Stimulated activated CD8-positive, alpha-beta memory T cell treated with anti-CD3 and anti-CD28 coated beads, Interleukin-7, amount 100 ng/mL, for 48 hours (primary cell): ENCODE data around the gene CLIC2.
"Not testable (repeated sequence)": the region's sequence is repeated elsewhere in the genome, so short reads cannot be mapped to it uniquely, and the experiment has no call there.

Experiments used
- DNase-seq, 2 donors: peaks; one replicate each; pipeline ENCODE4 v3.0.0-alpha.2; 2020; ENCODE audit warnings: low read depth in 1 of 2; ENCODE audit errors: extremely low read depth in 1 of 2

Gene CLIC2

DNA sequence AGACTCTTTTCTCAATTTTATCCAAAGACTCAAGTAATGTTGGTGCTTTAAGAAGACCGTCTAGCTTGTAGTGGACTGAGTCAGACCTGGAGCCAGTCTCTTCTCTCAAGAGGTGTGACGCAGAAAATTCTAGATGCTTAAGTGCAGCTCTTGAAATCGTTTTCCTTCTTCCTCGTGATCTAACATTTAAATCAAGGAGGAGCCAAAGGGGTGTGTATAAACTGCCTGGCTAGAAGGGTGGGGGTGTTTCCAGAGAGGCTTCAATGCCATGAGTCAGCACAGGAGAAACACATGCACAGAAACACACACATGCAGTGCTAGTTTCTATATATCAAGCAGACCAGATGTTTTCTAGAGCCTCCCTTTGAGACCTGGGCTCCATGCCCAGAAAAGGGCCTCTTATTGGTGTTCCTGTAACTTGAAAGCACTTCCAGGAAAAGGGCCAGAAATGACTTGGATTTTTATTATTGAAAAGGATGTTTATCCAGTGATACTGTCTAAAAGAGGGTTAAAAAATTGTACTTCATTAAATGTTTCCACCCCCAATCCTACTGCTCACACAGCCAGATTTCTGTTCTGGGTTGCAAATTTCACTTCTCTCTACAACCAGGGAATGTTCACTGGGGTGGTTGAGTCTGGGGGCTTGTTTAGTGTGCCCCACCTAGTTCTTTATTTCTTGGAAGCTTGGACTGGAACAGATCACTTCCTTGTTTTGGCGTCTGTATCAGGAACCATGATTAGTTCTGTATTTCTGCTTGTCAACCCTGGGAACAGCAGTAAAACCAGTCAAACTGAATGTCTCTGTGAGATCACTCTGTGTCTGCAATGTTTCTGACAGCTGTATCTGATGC is at the start of gene CLIC2:
CLIC2 (minus strand) TSS at position 129 of the 851 bp plus-strand sequence. CDS start 187 bp downstream, outside the sequence.
- no peak for DNase-seq

DNA sequence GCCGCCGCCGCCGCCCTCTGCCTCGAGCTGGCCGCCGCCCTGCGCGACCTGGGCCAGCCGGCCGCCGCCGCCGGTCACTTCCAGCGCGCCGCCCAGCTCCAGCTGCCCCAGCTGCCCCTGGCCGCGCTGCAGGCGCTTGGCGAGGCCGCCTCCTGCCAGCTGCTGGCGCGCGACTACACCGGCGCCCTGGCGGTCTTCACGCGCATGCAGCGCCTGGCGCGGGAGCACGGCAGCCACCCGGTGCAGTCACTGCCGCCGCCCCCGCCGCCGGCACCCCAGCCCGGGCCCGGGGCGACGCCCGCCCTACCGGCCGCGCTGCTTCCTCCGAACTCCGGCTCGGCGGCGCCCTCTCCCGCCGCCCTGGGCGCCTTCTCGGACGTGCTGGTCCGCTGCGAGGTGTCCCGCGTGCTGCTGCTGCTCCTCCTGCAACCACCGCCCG is 48.1 kb upstream of the CLIC2 start:
- DNase-seq: not testable (repeated sequence)

DNA sequence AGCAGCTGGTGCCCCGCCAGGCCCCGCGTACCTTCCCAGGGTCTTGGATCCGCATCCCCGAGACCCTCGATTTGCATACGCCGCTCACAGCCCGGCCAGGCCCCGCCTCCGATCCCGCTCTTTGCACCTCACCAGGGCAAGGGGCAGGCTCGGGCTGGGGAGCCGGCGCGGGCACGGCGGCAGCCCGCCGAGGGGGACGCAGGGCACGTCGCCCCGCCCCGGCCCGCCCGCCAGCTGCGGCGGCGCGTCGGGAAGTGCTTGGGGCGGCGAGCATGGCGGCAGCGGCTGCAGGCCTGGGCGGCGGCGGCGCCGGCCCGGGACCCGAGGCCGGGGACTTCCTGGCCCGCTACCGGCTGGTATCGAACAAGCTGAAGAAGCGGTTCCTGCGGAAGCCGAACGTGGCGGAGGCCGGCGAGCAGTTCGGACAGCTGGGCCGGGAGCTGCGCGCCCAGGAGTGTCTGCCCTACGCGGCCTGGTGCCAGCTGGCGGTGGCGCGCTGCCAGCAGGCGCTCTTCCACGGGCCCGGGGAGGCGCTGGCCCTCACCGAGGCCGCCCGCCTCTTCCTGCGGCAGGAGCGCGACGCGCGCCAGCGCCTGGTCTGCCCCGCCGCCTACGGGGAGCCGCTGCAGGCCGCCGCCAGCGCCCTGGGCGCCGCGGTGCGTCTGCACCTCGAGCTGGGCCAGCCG is 47.6 kb upstream of the CLIC2 start, which contains the start of gene F8A2:
F8A2 (plus strand) TSS at position 253 of the 686 bp plus-strand sequence; CDS start at position 273, 20 bp downstream.
- not testable (repeated sequence) for DNase-seq

DNA sequence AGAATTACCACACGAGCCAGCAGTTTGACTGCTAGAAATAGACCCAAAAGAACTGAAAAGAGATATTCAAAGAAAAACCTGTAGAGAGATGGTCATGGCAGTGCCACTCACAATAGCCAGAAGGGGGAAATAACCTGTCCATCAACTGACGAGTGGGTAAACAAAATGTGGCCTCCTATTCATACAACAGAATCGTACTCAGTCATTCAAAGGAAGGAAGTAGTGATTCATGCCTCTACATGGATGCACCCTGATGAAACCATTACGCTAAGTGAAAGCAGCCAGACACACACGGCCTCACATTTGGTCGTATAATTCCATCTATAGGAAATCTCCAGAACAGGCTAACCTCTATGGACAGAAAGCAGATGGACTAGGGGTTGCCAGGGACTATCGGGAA is 45.4 kb upstream of the CLIC2 start:
- DNase-seq: not testable (repeated sequence)

DNA sequence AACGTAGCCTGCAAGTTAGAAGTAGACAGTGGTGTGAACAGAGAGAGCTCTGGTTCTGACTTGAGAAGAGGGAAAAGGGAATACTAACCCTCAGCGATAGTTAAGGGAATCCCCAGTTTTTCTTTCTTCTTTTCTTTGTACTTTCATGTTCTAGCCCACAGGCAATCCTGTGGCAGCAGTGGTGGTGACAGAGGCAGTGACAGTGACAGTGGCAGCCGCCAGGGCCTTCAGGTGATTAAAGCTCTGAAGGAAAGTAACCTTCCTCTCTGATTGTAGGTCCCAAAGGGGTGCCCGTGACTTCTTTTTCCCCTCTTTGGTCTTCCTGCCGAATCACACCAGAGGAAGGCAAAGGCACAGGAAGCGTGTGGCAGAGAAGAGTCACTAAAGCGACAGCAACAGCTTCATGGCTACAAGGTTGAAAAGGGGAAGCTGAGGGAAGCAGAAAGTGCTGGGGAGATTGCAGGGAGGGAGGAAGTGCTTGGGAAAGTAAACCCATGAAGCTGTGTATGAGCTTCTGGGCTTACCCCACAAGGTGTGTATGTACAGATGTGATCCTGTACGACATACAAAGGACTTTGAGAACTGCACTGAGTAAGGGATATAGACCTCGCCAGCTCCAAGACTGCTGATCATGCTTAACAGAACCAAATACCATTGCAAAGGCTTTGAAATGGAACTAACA is 39.5 kb upstream of the CLIC2 start:
- not testable (repeated sequence) for DNase-seq

DNA sequence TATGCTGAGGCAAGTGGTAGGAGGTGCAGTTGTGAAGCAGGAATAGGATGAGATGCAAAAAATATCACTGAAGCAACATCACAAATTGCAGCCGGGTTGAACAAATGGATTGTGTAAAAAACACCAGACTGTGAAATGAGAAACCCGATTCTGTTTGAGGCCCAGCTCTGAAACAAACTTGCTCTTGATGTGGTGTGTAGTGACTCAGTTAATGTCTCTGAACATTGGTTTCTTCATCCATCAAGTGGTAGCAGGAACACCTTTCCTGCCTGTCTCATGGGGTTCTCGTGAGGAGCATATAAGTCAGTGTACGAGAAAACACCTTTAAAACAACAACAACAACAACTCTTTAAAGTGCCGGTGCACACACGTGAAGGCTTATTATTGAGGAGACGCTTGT is 29.3 kb upstream of the CLIC2 start:
- not testable (repeated sequence) for DNase-seq

DNA sequence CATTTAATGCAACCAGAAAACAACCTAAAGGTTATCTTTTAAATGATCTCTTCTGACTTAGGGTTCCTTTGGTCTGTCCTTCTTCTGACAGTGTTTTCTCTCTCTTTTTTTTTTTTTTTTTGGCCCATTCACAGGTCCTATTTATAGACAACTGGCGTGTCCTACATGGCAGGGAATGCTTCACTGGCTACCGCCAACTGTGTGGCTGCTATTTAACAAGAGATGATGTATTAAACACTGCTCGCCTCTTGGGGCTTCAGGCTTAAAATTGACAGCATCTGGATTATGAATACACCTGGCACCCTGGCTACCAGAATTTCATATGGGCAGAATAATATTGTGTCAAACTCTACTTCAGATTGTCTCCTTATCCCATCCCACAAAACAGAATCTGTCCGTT is 15.0 kb upstream of the CLIC2 start:
- DNase-seq: not testable (repeated sequence)

DNA sequence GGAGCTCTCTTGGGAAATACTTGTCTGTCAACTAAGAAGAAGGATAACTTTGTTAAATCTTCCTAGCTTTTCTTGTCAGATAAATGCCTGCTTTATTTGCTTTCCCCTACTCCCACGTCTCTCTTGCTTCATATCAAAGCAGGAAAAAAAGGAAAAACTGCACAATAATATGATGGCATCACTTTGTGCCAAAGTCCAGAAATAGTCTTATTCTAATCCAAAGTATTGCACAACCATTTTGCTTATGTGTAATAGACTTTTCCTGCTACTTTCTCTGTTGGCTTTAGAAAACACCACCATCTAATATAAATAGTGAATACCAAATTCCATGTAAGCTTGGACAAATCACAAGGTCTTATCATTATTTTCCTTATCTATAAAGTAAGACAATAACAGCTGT is 11.3 kb upstream of the CLIC2 start:
- not testable (repeated sequence) for DNase-seq

DNA sequence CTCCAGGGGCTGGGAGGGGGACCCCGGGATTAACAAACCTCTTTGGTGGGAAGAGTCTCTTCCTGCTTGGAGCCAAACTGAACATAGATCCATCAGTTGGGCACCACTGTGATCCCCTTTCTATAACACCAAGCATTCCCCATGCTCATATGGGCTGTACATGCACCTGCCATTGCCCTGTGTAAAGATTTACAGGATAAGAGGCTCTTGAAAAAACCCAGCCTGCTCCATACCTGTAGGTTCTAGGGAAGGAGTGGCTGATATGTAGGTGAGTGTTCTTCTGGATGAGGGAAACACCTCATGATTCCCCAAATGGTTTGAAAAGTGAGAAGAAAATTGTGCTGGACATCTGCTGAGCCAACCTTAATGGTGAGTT is 911 bp upstream of the CLIC2 start:
- not testable (repeated sequence) for DNase-seq

DNA sequence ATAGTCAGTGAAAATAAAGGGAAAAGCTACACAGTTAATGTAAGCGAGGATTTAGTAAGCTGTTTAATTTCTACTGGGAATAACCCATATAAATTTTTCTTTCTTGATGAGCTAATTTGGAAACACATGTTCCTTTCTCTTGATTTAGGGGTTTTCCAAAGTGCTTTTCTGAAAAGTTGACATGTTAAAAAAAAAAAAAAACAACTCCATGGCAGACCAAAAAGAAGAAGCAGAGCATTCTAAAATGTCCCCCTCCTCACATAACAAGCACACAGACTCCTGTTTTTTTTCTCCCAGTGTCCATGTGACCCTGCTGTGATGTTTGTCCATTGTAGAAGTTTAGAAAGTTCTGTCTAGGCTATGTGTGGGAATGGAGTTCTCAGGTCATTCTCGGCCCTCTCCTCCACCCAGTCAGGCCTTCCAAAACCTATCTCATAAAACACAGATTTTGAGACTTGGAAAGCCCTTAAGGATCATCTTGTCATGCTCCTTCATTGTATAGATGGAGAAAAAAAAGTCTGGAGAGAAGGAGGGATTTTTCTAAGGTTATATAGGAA is 792 bp downstream of the CLIC2 start:
- no peak for DNase-seq

DNA sequence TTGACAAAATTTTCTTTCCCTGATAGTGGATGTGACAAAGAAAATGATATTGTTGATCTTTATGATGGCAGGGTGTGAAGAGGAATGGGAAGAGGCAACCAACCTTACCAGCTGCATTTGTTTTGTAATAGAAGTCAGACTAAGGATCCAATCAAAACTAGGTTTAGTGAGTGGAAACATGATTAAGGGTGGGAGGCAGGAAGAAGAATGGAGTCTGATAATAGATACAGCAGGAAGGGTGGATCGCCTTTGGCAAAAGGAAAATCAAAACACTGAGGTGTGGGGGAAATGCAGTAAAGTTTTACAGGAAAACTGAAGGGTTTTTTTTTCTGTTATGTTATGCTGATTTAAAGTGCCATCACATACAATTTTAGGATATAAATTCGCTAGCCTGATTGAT is 3.4 kb downstream of the CLIC2 start:
- no peak for DNase-seq

DNA sequence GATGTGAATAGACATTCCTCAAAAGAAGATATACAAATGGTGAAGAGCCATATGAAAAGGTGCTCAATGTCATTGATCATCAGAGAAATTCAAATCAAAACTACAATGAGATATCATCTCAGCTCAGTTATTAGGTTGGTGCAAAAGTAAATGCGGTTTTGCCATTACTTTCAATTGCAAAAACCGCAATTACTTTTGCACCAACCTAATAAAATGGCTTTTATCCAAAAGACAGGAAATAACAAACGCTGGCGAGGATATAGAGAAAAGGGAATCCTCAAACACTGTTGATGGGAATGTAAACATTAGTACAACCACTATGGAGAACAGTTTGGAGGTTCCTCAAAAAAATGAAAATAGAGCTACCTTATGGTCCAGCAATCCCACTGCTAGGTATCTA is 5.1 kb downstream of the CLIC2 start:
- no peak for DNase-seq

DNA sequence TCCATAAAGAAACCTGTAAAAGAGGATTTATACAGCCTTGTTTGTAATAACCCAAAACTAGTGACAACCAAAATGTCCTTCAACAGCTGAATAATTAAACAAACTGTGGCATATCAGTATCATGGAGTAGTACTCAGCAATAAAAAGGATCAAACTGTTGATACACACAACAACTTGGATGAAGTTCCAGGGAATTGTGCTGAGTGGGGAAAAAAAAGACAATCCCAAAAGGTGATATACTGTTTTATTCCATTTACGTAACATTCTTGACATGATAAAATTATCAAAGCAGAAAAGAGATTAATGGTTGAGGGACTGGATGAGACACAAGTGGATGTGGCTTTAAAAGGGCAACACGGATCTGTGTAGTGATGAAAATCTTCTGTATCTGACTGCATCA is 7.8 kb downstream of the CLIC2 start:
- DNase-seq: no peak

DNA sequence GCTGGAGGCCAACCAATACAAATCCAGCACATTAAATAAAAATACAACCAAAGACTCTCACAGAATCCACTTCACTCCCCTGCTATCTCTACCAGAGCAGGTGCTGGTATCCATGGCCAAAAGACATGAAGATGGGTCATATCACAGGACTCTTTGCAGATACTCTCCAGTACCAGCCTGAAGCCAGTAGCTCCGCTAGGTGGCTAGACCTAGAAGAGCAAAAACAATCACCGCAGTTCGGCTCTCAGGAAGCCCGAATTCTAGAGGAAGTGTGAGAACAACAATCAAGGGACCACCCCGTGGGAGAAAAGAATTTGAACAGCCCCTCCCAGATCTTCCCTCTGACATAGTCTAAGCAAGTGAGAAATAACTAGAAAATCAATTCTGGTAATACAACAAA is 20.2 kb downstream of the CLIC2 start:
- DNase-seq: no peak

DNA sequence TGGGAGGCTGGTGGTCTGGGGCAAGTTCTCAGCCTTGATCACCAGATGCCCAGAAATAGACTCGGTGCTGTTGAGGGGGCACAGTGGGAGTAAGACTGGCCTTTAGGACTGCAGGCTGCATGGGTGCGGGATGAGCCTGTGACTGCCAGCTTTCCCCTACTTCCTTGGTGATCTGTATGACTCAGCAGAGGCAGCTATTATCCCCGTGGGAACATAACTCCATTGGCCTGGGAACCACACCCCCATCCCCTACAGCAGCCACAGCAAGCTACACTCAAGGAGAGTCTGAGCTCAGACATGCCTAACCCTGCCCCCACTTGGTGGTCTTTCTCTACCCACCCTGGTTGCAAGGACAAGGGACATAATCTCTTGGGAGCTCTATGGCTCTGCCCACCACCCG is 20.6 kb downstream of the CLIC2 start:
- DNase-seq: no peak

DNA sequence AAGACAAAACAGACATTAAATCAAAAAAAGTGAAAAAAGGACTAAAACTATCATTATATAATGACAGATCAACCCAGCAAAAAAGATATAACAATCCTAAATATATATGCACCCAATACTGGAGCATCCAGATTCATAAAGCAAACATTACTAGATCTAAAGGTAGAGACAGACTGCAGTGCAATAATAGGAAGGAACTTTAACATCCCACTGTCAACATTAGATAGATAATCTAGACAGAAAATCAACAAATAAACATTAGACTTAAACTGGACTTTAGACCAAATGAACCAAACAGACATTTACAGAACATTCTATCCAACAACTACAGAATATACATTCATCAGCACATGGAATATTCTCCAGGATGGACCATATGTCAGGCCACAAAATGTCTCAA is 40.6 kb downstream of the CLIC2 start:
- no peak for DNase-seq

DNA sequence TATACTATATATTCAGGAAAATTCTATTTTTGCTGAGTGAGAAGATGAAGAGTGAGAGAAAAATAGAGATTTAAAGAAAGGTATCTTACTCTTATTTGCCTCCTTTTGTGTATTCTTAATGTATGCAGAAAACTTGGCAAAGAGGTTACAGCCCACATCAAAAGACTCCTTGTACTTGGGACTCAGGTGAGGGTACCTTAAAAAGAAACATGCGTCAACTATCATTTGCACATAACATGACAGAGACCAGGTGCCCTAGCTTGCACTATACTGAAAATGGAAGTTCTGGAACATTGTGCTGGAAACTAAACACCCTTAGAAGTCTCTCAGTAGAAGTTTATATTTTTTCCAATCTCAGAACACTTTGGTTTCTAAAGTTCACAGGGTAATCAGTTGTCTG is 54.5 kb downstream of the CLIC2 start:
- DNase-seq: no peak

DNA sequence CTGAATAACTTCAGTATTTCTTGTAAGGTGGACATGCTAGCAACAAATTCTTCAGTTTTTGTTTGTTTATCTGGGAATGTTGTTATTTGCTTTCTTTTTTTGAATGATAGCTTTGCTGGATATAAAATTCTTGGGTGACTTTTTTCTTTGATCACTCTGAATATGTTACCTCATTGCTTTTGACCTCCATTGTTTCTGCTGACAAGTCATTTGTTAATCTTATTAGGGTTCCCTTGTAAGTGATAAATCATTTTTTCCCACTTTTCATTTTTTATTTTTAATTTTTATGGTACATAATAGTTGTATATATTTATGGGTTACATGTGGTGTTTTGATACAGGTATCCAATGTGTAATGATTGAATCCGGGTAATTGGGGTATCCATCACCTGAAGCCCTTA is 63.4 kb downstream of the CLIC2 start:
- DNase-seq: no peak

DNA sequence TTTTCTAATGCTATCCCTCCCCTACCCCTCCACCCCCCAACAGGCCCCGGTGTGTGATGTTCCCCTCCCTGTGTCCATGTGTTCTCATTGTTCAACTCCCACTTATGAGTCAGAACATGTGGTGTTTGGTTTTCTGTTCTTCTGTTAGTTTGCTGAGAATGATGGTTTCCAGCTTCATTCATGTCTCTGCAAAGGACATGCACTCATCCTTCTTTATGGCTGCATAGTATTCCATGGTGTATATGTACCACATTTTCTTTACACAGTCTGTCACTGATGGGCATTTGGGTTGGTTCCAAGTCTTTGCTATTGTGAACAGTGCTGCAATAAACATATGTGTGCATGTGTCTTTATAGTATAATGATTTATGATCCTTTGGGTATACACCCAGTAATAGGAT is 66.4 kb downstream of the CLIC2 start:
- DNase-seq: not testable (repeated sequence)

DNA sequence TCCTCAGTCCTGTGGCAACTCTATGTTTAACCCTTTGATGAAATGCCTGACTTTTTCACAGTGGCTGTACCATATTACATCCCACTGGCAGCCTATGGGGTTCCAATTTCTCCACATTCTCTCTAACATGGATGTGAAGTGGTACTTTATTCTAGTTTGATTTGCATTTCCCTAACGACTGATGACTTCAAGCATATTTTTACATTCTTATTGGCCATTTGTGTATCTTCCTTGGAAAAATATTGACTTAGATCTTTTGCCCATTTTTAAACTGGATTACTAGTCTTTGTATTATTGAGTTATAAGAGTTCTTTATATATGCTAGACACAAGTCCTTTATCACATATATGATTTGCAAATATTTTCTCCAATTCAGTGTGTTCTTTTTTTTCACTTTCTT is 68.0 kb downstream of the CLIC2 start:
- DNase-seq: no peak
